Neuronal stem cell (in vitro differentiated cells): ENCODE measurements around the gene PHKG2.

Experiments
- DNase-seq: peaks from one replicate; pipeline ENCODE4 v3.0.0-alpha.2; 2013; ENCODE audit warnings: low spot score
- H2AFZ ChIP-seq: one replicate; pipeline ENCODE4 v1.6.1; 2013; ENCODE audit warnings: mild to moderate bottlenecking, low read length, inconsistent platforms
- H2AK5ac ChIP-seq: 2 replicates; pipeline ENCODE4 v1.6.1; 2013; ENCODE audit warnings: low read depth, mild to moderate bottlenecking, inconsistent platforms, low read length, moderate library complexity, mixed read lengths
- H2BK120ac ChIP-seq: 2 replicates; pipeline ENCODE4 v1.6.1; 2013; ENCODE audit warnings: low read depth, mild to moderate bottlenecking, inconsistent platforms, low read length, moderate library complexity, mixed read lengths
- H2BK12ac ChIP-seq: one replicate; pipeline ENCODE4 v1.6.1; 2013; ENCODE audit warnings: low read length, inconsistent platforms
- H2BK15ac ChIP-seq: 2 replicates; pipeline ENCODE4 v1.6.1; 2013; ENCODE audit warnings: mild to moderate bottlenecking, low read length, inconsistent platforms, mixed read lengths
- H2BK5ac ChIP-seq: one replicate; pipeline ENCODE4 v1.6.1; 2013; ENCODE audit warnings: inconsistent platforms, mild to moderate bottlenecking, low read length, moderate library complexity
- H3K14ac ChIP-seq: one replicate; pipeline ENCODE4 v1.6.1; 2013; ENCODE audit warnings: low read length, inconsistent platforms
- H3K18ac ChIP-seq: 2 replicates; pipeline ENCODE4 v1.6.1; 2013; ENCODE audit warnings: low read length, inconsistent platforms
- H3K23ac ChIP-seq: 2 replicates; pipeline ENCODE4 v1.6.1; 2013; ENCODE audit warnings: low read depth, mild to moderate bottlenecking, mixed read lengths, low read length, inconsistent platforms; ENCODE audit not compliant: poor library complexity
- H3K27ac ChIP-seq: replicated peaks from 3 replicates; pipeline ENCODE4 v1.5.1; 2013; ENCODE audit warnings: low read length, inconsistent platforms
- H3K27me3 ChIP-seq, 3 experiments: 2 replicates each; pipeline ENCODE4 v1.6.1; 2013; ENCODE audit warnings: low read length in 3 of 3, mild to moderate bottlenecking in 2 of 3, inconsistent platforms in 1 of 3, low read depth in 1 of 3, mixed read lengths in 1 of 3, moderate library complexity in 1 of 3; ENCODE audit not compliant: control insufficient read depth in 3 of 3, insufficient read depth in 3 of 3
- H3K36me3 ChIP-seq, 2 donors: replicated peaks in 1 of 2; 2 replicates each; pipeline ENCODE4 v1.6.1; 2013; ENCODE audit warnings: low read length in 2 of 2; ENCODE audit not compliant: control insufficient read depth in 2 of 2, insufficient read depth in 2 of 2
- H3K4ac ChIP-seq: 2 replicates; pipeline ENCODE4 v1.6.1; 2013; ENCODE audit warnings: inconsistent platforms, mild to moderate bottlenecking, low read length, moderate library complexity
- H3K4me1 ChIP-seq, 2 donors: 1 replicate in 1 of 2; 2 replicates in 1 of 2; pipeline ENCODE4 v1.6.1; 2013; ENCODE audit warnings: low read length in 2 of 2, low read depth in 1 of 2; ENCODE audit not compliant: control insufficient read depth in 2 of 2, insufficient read depth in 1 of 2
- H3K4me2 ChIP-seq: one replicate; pipeline ENCODE4 v1.6.1; 2013; ENCODE audit warnings: mild to moderate bottlenecking, low read length, inconsistent platforms; ENCODE audit not compliant: insufficient read depth, poor library complexity, severe bottlenecking
- H3K4me3 ChIP-seq, 2 donors: 2 replicates each; pipeline ENCODE4 v1.5.1; 2013; ENCODE audit warnings: low read length in 2 of 2, mild to moderate bottlenecking in 2 of 2, inconsistent platforms in 1 of 2, moderate library complexity in 1 of 2
- H3K79me1 ChIP-seq: one replicate; pipeline ENCODE4 v1.6.1; 2013; ENCODE audit warnings: low read depth, mild to moderate bottlenecking, inconsistent platforms, low read length, moderate library complexity
- H3K9ac ChIP-seq: one replicate; pipeline ENCODE4 v1.6.1; 2013; ENCODE audit warnings: mild to moderate bottlenecking, low read depth, low read length, inconsistent platforms; ENCODE audit not compliant: poor library complexity
- H3K9me3 ChIP-seq, 2 donors: replicated peaks in 1 of 2; 2 replicates each; pipeline versions ENCODE3 to v1.6.1; 2013; ENCODE audit warnings: low read length in 2 of 2, mild to moderate bottlenecking in 2 of 2, inconsistent platforms in 1 of 2, low read depth in 1 of 2, mixed read lengths in 1 of 2, moderate library complexity in 1 of 2; ENCODE audit not compliant: control insufficient read depth in 2 of 2, insufficient read depth in 1 of 2
- H4K8ac ChIP-seq: one replicate; pipeline ENCODE4 v1.6.1; 2013; ENCODE audit warnings: low read depth, mild to moderate bottlenecking, inconsistent platforms, low read length, moderate library complexity
- H4K91ac ChIP-seq: one replicate; pipeline ENCODE4 v1.6.1; 2013; ENCODE audit warnings: low read length, low read depth, mild to moderate bottlenecking, inconsistent platforms; ENCODE audit not compliant: poor library complexity
- WGBS, 2 donors: extraction: QIAGEN DNeasy Blood & Tissue Kit; methylation state at CpG; one replicate each; pipeline ENCODE4 v1.1.7; 2013; ENCODE audit warnings: missing lambda C conversion rate in 2 of 2, mixed read lengths in 1 of 2; ENCODE audit not compliant: insufficient read length in 2 of 2, insufficient replicate concordance in 1 of 2; ENCODE audit errors: extremely low coverage in 2 of 2; 5-methylcytosine and 5-hydroxymethylcytosine counted together

Gene PHKG2

DNA sequence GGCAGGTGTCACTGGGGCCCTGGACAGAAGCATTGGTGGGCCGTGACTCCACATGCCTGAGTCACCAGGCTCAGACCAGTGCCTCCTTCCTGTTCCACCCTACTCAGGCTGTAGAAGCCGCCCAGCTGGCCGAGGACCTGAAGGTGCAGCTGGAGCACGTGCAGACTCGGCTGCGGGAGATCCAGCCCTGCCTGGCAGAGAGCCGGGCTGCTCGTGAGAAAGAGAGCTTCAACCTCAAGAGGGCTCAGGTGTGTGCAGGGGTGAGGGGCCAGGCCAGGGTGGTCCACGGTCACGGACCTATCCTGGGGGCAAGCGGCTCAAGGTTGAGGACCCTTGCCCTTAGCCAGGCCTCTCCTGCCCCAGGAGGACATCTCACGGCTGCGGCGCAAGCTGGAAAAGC, 23.5 kb downstream of the PHKG2 start:
- Histone ChIP-seq H3K9me3 (no peaks in the 10 kb centered on the region), H2BK5ac (no peak overlapping the region), H3K4me1 (peaks cover 4 to 5% of the 10 kb centered on the region in 2 donors), H2AK5ac (no peak overlapping the region), H3K14ac (no peak overlapping the region), H3K27ac (no peak overlapping the region), H2BK120ac (no peak overlapping the region), H2BK12ac (no peak overlapping the region), H3K4ac (no peak overlapping the region), H3K79me1 (peaks cover 7% of the 10 kb centered on the region), H4K91ac (no peak overlapping the region), H3K27me3 (no peaks in the 10 kb centered on the region), H3K18ac (no peak overlapping the region), H3K4me2 (no peak overlapping the region), H3K9ac (no peak overlapping the region), H3K23ac (no peak overlapping the region), H3K4me3 (no peak overlapping the region), H3K36me3 (peaks cover 65 to 81% of the 10 kb centered on the region in 2 donors), H2AFZ (no peak overlapping the region), H2BK15ac (no peak overlapping the region), H4K8ac (no peak overlapping the region)
- WGBS, 2 donors: no CpG with 5 or more reads among the region's 14 CpGs
- DNase-seq: no peak

DNA sequence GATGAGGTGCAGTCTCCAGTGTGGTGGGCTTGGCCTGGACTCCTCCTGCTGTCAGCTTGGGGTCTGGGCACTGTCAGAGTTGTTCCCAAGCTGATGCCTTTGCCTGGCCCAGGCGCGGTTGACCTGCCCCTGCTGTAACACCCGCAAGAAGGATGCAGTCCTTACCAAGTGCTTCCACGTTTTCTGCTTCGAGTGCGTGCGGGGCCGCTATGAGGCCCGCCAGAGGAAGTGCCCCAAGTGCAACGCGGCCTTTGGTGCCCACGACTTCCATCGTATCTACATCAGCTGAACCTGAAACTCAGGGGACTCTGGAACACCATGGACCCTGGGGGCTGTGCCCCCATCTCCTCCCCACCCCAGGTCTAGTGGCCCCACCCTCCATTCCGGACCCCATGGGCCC, 25.6 kb downstream of the PHKG2 start:
- Histone ChIP-seq H2BK15ac (no peak overlapping the region), H3K18ac (no peak overlapping the region), H3K4me1 (peaks cover 10 to 16% of the 10 kb centered on the region in 2 donors), H3K9ac (no peak overlapping the region), H2BK120ac (no peak overlapping the region), H3K9me3 (no peaks in the 10 kb centered on the region), H3K27me3 (no peaks in the 10 kb centered on the region), H2BK5ac (no peak overlapping the region), H3K4me3 (no peak overlapping the region), H3K36me3 (peaks cover 52 to 75% of the 10 kb centered on the region in 2 donors), H3K4me2 (no peak overlapping the region), H3K79me1 (peaks cover 7% of the 10 kb centered on the region), H4K91ac (no peak overlapping the region), H2AFZ (no peak overlapping the region), H3K4ac (no peak overlapping the region), H3K14ac (no peak overlapping the region), H2AK5ac (no peak overlapping the region), H3K23ac (no peak overlapping the region), H4K8ac (no peak overlapping the region), H2BK12ac (no peak overlapping the region), H3K27ac (no peak overlapping the region)
- DNase-seq: no peak
- no CpG with 5 or more reads among the region's 14 CpGs for WGBS, 2 donors

DNA sequence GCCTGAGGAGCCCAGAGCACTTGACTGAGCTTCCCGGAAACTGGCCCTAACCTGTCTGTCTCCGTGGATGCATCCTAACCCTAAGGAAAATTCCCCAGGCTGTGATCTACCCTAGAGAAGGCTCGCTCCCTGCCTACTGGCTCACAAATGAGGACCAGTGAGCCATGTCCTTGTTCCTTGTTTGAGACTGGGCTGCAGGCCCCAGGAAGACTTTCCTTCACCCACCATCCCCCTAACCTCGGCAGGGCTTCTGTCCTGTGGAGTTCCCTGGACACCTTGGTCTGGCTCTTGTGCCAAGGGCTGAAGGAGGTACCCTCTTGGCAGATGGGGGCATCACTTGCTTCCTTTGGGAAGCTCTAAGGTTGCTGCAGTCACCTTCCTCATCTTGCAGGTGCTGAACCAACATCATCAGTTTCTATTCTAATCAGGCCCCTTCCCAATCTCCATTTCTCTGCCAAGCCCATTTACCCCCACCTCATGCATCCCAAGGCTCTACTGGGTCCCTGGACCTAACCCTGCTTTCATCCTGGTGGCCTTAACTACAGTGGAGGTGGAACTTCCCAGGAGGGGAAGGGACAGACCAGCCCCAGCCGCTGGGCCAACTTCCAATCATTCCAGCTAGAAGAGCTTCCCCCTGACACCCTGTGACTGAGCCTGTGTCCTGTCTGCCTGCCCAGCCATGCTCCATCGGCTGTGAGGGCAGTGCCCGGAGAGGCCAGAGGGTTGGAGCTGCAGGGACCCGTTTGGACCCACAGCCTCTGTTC, 26.3 kb downstream of the PHKG2 start:
- H2BK5ac ChIP-seq: no peak overlapping the region
- H2BK15ac ChIP-seq: no peak overlapping the region
- H3K27ac ChIP-seq: peak overlapping the region; percentile 19
- H3K18ac ChIP-seq: no peak overlapping the region
- H3K9me3 ChIP-seq: no peaks in the 10 kb centered on the region
- WGBS, 2 donors: no CpG with 5 or more reads among the region's 8 CpGs
- H3K9ac ChIP-seq: peak overlapping the region; percentile 66
- H3K14ac ChIP-seq: no peak overlapping the region
- H3K4ac ChIP-seq: no peak overlapping the region
- no peak overlapping the region for H4K91ac ChIP-seq
- no peak overlapping the region for H2AK5ac ChIP-seq
- H3K36me3 ChIP-seq: peaks cover 45 to 75% of the 10 kb centered on the region in 2 donors
- DNase-seq: no peak
- H3K27me3 ChIP-seq: no peaks in the 10 kb centered on the region
- H4K8ac ChIP-seq: no peak overlapping the region
- H3K4me2 ChIP-seq: peak overlapping the region; percentile 96
- H3K79me1 ChIP-seq: peaks cover 5% of the 10 kb centered on the region
- peaks cover 12 to 18% of the 10 kb centered on the region in 2 donors for H3K4me1 ChIP-seq
- H2AFZ ChIP-seq: peak overlapping the region; percentile 72
- no peak overlapping the region for H2BK12ac ChIP-seq
- H2BK120ac ChIP-seq: no peak overlapping the region
- H3K4me3 ChIP-seq: peak overlapping the region; percentile 23 to 78
- H3K23ac ChIP-seq: peak overlapping the region; percentile 96

DNA sequence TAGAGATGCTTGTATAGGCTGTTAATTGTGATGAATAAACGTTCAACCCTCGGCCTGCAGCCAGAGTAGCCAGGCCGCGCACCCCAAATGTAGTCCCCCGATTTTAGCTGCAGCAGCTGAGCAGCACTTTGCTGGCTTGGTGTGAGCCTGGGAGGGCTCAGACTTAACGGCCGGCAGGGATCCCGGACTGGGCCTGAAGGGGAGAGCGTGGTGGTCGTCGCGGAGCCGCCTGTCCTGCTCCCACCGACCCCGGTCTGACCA, 26.8 kb downstream of the PHKG2 start:
- Histone ChIP-seq H2AK5ac (no peak overlapping the region), H4K8ac (no peak overlapping the region), H4K91ac (no peak overlapping the region), H3K9ac (peak overlapping the region; percentile 66), H2BK12ac (no peak overlapping the region), H2BK120ac (no peak overlapping the region), H3K4me3 (peak overlapping the region; percentile 23 to 78), H3K27me3 (no peaks in the 10 kb centered on the region), H3K79me1 (peaks cover 5% of the 10 kb centered on the region), H3K14ac (no peak overlapping the region), H3K4me2 (peak overlapping the region; percentile 96), H3K23ac (peak overlapping the region; percentile 96), H3K27ac (peak overlapping the region; percentile 19), H3K9me3 (no peaks in the 10 kb centered on the region), H3K18ac (no peak overlapping the region), H2AFZ (peak overlapping the region; percentile 72), H3K36me3 (peaks cover 44 to 75% of the 10 kb centered on the region in 2 donors), H2BK15ac (no peak overlapping the region), H3K4me1 (peaks cover 12 to 18% of the 10 kb centered on the region in 2 donors), H2BK5ac (no peak overlapping the region), H3K4ac (no peak overlapping the region)
- WGBS, 2 donors: no CpG with 5 or more reads among the region's 15 CpGs
- DNase-seq: no peak
